Caco-2 (cell line): ENCODE measurements around the gene CERT1. TPM values are rescaled to one million over a fixed set of nuclear protein-coding genes. Genes with fewer than 3 reads are reported as not detected.

Experiments
- BruUV-seq: library from RNA; stranded (reverse); fragments of 400-500 nt; replicated peaks from 2 replicates; lab custom pipeline; 2021; lab: Mats Ljungman, UMichigan
- CTCF ChIA-PET: fragments of 300-600 bp; sonication (Branson Sonifier 250); formaldehyde crosslinking; loops from one replicate; lab custom pipeline; 2022; ENCODE audit warnings: antibody characterized with exemption; lab: Charles Lee
- POLR2A ChIA-PET: fragments of 300-600 bp; sonication (Branson Sonifier 250); formaldehyde crosslinking; loops from one replicate; lab custom pipeline; 2022; ENCODE audit warnings: antibody characterized with exemption; lab: Charles Lee
- DNase-seq, 2 experiments: peaks; one replicate each; pipeline versions ENCODE4 v3.0.0 to v3.0.0-alpha.2; 2020 to 2022
- H3K27me3 ChIP-seq: replicated peaks from 2 replicates; pipeline ENCODE4 v1.6.0; 2011; ENCODE audit warnings: low read length; ENCODE audit not compliant: control insufficient read depth, insufficient read depth
- H3K36me3 ChIP-seq: 2 replicates; pipeline ENCODE4 v1.5.1; 2011; ENCODE audit warnings: low read length; ENCODE audit not compliant: control insufficient read depth, insufficient read depth
- H3K4me1 ChIP-seq: fragments of 250-450 bp; sonication (Bioruptor Pico); 2 replicates; pipeline ENCODE4 v1.5.1; 2020; ENCODE audit warnings: mild to moderate bottlenecking
- H3K4me3 ChIP-seq: 2 replicates; pipeline ENCODE4 v1.5.1; 2011; ENCODE audit warnings: low read depth, mild to moderate bottlenecking, control low read depth, low read length
- H3K9me3 ChIP-seq: fragments of 250-450 bp; sonication (Bioruptor Pico); 2 replicates; pipeline ENCODE4 v1.5.1; 2020; ENCODE audit warnings: mild to moderate bottlenecking, moderate library complexity
- H3K27ac Mint-ChIP-seq: one replicate; pipeline ENCODE4 v1.8.0; 2022; ENCODE audit warnings: mixed read lengths; ENCODE audit not compliant: unreplicated experiment
- H3K27me3 Mint-ChIP-seq: one replicate; pipeline ENCODE4 v1.8.0; 2022; ENCODE audit warnings: mixed read lengths; ENCODE audit not compliant: insufficient read depth, unreplicated experiment
- H3K36me3 Mint-ChIP-seq: one replicate; pipeline ENCODE4 v1.8.0; 2022; ENCODE audit warnings: mild to moderate bottlenecking, mixed read lengths; ENCODE audit not compliant: insufficient read depth, unreplicated experiment
- H3K4me1 Mint-ChIP-seq: one replicate; pipeline ENCODE4 v1.8.0; 2022; ENCODE audit warnings: low read depth, mixed read lengths; ENCODE audit not compliant: unreplicated experiment
- H3K4me3 Mint-ChIP-seq: one replicate; pipeline ENCODE4 v1.8.0; 2022; ENCODE audit warnings: mild to moderate bottlenecking, moderate library complexity, mixed read lengths; ENCODE audit not compliant: unreplicated experiment
- H3K9me3 Mint-ChIP-seq: one replicate; pipeline ENCODE4 v1.8.0; 2022; ENCODE audit warnings: mixed read lengths; ENCODE audit not compliant: unreplicated experiment
- CTCF ChIP-seq, 2 experiments: fragments of 200-600 bp in 1 of 2; IDR thresholded peaks; 1 replicate in 1 of 2; 2 replicates in 1 of 2; pipeline versions ENCODE4 v1.5.1 to v1.8.0; 2011 to 2022; ENCODE audit warnings: antibody characterized with exemption in 1 of 2, control low read depth in 1 of 2, inconsistent platforms in 1 of 2, low read depth in 1 of 2, low read length in 1 of 2, mild to moderate bottlenecking in 1 of 2, moderate library complexity in 1 of 2; ENCODE audit not compliant: insufficient read depth in 1 of 2, severe bottlenecking in 1 of 2, unreplicated experiment in 1 of 2
- intact Hi-C: fragments of 100-400 bp; cut with micrococcal nuclease; formaldehyde crosslinking; loops from one replicate; pipeline ENCODE4 v1.10.0; 2022; ENCODE audit not compliant: unreplicated experiment
- total RNA-seq: library from RNA; stranded (reverse); gene quantifications from 2 replicates; pipeline ENCODE4 v1.2.3, GENCODE V29; 2022

The CERT1 gene
- total RNA-seq, 1 experiment from 2014 or later, result 44.3 TPM

DNA sequence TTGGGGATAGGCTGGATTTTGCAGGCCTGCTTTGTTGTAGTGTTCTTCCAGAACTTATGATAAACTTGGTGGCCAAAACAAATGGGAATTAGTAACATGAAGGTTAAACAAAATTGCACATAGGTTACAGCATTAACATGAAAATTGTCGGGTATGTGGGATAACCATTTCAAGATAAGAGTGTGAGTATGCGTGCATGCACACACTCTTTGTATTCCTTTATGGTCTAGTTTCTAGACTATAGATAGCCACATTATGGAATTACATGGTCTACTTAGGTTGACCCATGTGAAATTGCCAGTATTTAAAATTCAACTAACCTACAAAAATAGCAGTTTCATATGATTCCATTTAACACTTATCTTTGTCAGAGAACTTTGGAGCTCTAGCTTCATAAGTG lies 173.0 kb downstream of the CERT1 start:
- H3K9me3 Mint-ChIP-seq, result no peaks in the 10 kb centered on the region
- Histone ChIP-seq H3K4me1 (peaks cover 19% of the 10 kb centered on the region), H3K36me3 (no peaks in the 10 kb centered on the region; the same call in 1 of the 2 replicates), H3K4me3 (peak overlapping the region; percentile 89), H3K27me3 (no peaks in the 10 kb centered on the region), H3K9me3 (no peaks in the 10 kb centered on the region)
- CTCF ChIA-PET, result interaction anchor here (0.7 kb wide), 1 partner anchor 102 kb away, joined by 10 read pairs; the partner anchor contains the start of gene ANKRD31
- no peak for DNase-seq
- BruUV-seq, result no TSS peak
- POLR2A ChIA-PET, result no interaction called here
- no peak overlapping the region for H3K4me3 Mint-ChIP-seq
- H3K4me1 Mint-ChIP-seq, result peaks cover 11% of the 10 kb centered on the region
- TF ChIP-seq CTCF (IDR thresholded peaks at IDR 0.05; ENCODE audit: insufficient read depth in 1 of 2, low read depth in 1 of 2, low read length in 1 of 2, severe bottlenecking in 1 of 2, unreplicated experiment in 1 of 2), result no peak
- no peak overlapping the region for H3K27ac Mint-ChIP-seq
- no peaks in the 10 kb centered on the region for H3K27me3 Mint-ChIP-seq
- intact Hi-C loops, result loop anchor here (5.0 to 10.0 kb wide), 3 partner anchors 174 to 394 kb away; partner anchors contain the start of genes CERT1, GCNT4 and POLK
- H3K36me3 Mint-ChIP-seq, result peaks cover 38% of the 10 kb centered on the region

GRCh38 chr5:75337366-75338021 lies 173.9 kb downstream of the CERT1 start:
- peak in 1 of 2 experiments; percentile 42 for DNase-seq
- H3K4me3 Mint-ChIP-seq, result no peak overlapping the region
- no peaks in the 10 kb centered on the region for H3K27me3 Mint-ChIP-seq
- ChIA-PET POLR2A (interaction anchor here (0.6 to 1.4 kb wide), 21 partner anchors 14 to 1889 kb away, joined by 3 to 19 read pairs (median 5); partner anchors contain the start of genes ANKRD31, CERT1, FOXD1 and POC5), CTCF (interaction anchor here (0.7 to 1.9 kb wide), 12 partner anchors 17 to 611 kb away, joined by 3 to 40 read pairs (median 4); partner anchors contain the start of gene ANKRD31)
- H3K4me3 ChIP-seq, result peak overlapping the region; percentile 89
- no peak overlapping the region for H3K27ac Mint-ChIP-seq
- BruUV-seq, result no TSS peak
- peaks cover 11% of the 10 kb centered on the region for H3K4me1 Mint-ChIP-seq
- no peaks in the 10 kb centered on the region for H3K27me3 ChIP-seq
- no peak for TF ChIP-seq CTCF (IDR thresholded peaks at IDR 0.05; ENCODE audit: insufficient read depth in 1 of 2, low read depth in 1 of 2, low read length in 1 of 2, severe bottlenecking in 1 of 2, unreplicated experiment in 1 of 2)
- no peaks in the 10 kb centered on the region for H3K9me3 Mint-ChIP-seq
- no peaks in the 10 kb centered on the region for H3K36me3 ChIP-seq
- H3K9me3 ChIP-seq, result no peaks in the 10 kb centered on the region
- intact Hi-C loops, result loop anchor here (2.0 to 10.0 kb wide), 4 partner anchors 73 to 393 kb away; partner anchors contain the start of genes CERT1, GCNT4 and POLK
- H3K4me1 ChIP-seq, result peaks cover 21% of the 10 kb centered on the region
- peaks cover 29% of the 10 kb centered on the region for H3K36me3 Mint-ChIP-seq

DNA sequence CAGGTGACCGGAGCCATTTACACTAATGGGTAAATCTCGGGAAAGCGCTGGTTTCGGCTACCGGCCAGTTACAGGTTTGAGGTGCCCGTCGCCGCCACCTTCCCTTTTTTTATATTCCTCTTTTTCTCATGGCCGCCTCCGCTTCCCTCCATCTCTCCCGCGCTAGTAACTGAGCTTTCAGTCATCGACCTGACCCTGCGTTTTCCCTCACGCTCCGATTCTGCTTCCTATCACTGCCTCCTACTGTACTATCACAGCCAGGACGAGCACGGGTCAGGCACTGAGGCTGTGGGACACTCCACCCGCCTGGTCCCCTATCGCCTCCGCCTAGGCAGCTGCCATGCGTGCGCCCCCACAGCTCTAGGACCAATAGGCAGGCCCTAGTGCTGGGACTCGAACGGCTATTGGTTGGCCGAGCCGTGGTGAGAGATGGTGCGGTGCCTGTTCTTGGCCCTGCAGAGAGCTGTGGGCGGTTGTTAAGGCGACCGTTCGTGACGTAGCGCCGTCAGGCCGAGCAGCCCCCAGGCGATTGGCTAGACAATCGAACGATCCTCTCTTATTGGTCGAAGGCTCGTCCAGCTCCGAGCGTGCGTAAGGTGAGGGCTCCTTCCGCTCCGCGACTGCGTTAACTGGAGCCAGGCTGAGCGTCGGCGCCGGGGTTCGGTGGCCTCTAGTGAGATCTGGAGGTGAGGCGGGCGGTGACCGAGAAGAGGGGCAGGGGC lies 174.7 kb downstream of the CERT1 start, which contains the start of gene HMGCR:
Gene HMGCR (plus strand): TSS at position 606 of the 722 bp plus-strand sequence. CDS start 5,386 bp downstream, outside the sequence.
- H3K9me3 Mint-ChIP-seq, result no peaks in the 10 kb centered on the region
- no TSS peak for BruUV-seq
- intact Hi-C loops, result loop anchor here (1.0 to 10.0 kb wide), 7 partner anchors 57 to 392 kb away; partner anchors contain the start of genes ANKRD31, CERT1, GCNT4 and POLK
- CTCF ChIA-PET, result interaction anchor here (0.5 to 1.9 kb wide), 15 partner anchors 17 to 611 kb away, joined by 3 to 40 read pairs (median 4); partner anchors contain the start of gene ANKRD31
- Histone ChIP-seq H3K9me3 (no peaks in the 10 kb centered on the region), H3K36me3 (no peaks in the 10 kb centered on the region), H3K27me3 (no peaks in the 10 kb centered on the region), H3K4me3 (peak within 1 kb of the TSS; percentile 89), H3K4me1 (peaks cover 28% of the 10 kb centered on the region)
- H3K27me3 Mint-ChIP-seq, result no peaks in the 10 kb centered on the region
- TF ChIP-seq CTCF (IDR thresholded peaks at IDR 0.05; ENCODE audit: insufficient read depth in 1 of 2, low read depth in 1 of 2, low read length in 1 of 2, severe bottlenecking in 1 of 2, unreplicated experiment in 1 of 2), result peak in 1 of 2 experiments; percentile 59
- no peak within 1 kb of the TSS for H3K4me3 Mint-ChIP-seq
- DNase-seq, result peak; percentile 99 to 100
- H3K27ac Mint-ChIP-seq, result no peak within 1 kb of the TSS
- peaks cover 14% of the 10 kb centered on the region for H3K4me1 Mint-ChIP-seq
- H3K36me3 Mint-ChIP-seq, result peaks cover 26% of the 10 kb centered on the region
- POLR2A ChIA-PET, result interaction anchor here (0.6 to 1.4 kb wide), 29 partner anchors 10 to 1888 kb away, joined by 3 to 19 read pairs (median 4); partner anchors contain the start of genes ANKRD31, CERT1, FOXD1 and POC5
